Keratinocyte (primary cell): Measurements from ENCODE around the gene FAM13A. TPM values are rescaled to one million over a fixed set of nuclear protein-coding genes. Genes with fewer than 3 reads are reported as not detected.

Source experiments
- DNase-seq: peaks from one replicate; pipeline ENCODE4 v3.0.0-alpha.2; 2011; ENCODE audit warnings: low read depth, missing footprints, low spot score
- FAIRE-seq: peaks from 2 replicates; lab custom pipeline; 2011; peaks lifted over from hg19 to GRCh38; lab: Jason Lieb, UNC
- H2AFZ ChIP-seq: 2 replicates; pipeline ENCODE4 v1.6.0; 2012; ENCODE audit warnings: low read length, control low read depth, inconsistent platforms; ENCODE audit not compliant: control insufficient read depth
- H3K27ac ChIP-seq: 2 replicates; pipeline ENCODE4 v1.5.1; 2011; ENCODE audit warnings: low read length; ENCODE audit not compliant: control insufficient read depth, insufficient read depth
- H3K27me3 ChIP-seq: 3 replicates; pipeline ENCODE4 v1.6.0; 2011; ENCODE audit warnings: low read length; ENCODE audit not compliant: control insufficient read depth, insufficient read depth; ENCODE audit errors: extremely low read depth
- H3K36me3 ChIP-seq, 2 experiments: 2 replicates in 1 of 2; 3 replicates in 1 of 2; pipeline ENCODE4 v1.5.1; 2011; ENCODE audit warnings: low read length in 2 of 2, mild to moderate bottlenecking in 1 of 2; ENCODE audit not compliant: control insufficient read depth in 2 of 2, insufficient read depth in 2 of 2; ENCODE audit errors: extremely low read depth in 1 of 2
- H3K4me1 ChIP-seq: 3 replicates; pipeline ENCODE4 v1.5.1; 2011; ENCODE audit warnings: low read length; ENCODE audit not compliant: control insufficient read depth, insufficient read depth; ENCODE audit errors: extremely low read depth
- H3K4me2 ChIP-seq: 3 replicates; pipeline ENCODE4 v1.6.0; 2011; ENCODE audit warnings: low read depth, low read length; ENCODE audit not compliant: control insufficient read depth, insufficient read depth; ENCODE audit errors: extremely low read depth
- H3K4me3 ChIP-seq, 3 experiments: fragments of 200-600 bp in 1 of 3; sonication (generic) in 1 of 3; 2 replicates in 2 of 3; 3 replicates in 1 of 3; pipeline ENCODE4 v1.5.1; 2011 to 2016; ENCODE audit warnings: low read length in 3 of 3, mild to moderate bottlenecking in 3 of 3, control low read depth in 2 of 3, inconsistent platforms in 1 of 3, low read depth in 1 of 3, mixed read lengths in 1 of 3, mixed run types in 1 of 3, moderate library complexity in 1 of 3; ENCODE audit not compliant: control insufficient read depth in 2 of 3, insufficient read depth in 2 of 3; ENCODE audit errors: extremely low read depth in 1 of 3
- H3K79me2 ChIP-seq: 2 replicates; pipeline ENCODE4 v1.6.0; 2012; ENCODE audit warnings: low read length; ENCODE audit not compliant: control insufficient read depth, insufficient read depth
- H3K9ac ChIP-seq: 3 replicates; pipeline ENCODE4 v1.6.0; 2011; ENCODE audit warnings: low read length; ENCODE audit not compliant: control insufficient read depth, insufficient read depth; ENCODE audit errors: extremely low read depth
- H3K9me1 ChIP-seq: 3 replicates; pipeline ENCODE4 v1.6.0; 2011; ENCODE audit warnings: low read length; ENCODE audit not compliant: control insufficient read depth, insufficient read depth; ENCODE audit errors: extremely low read depth
- H3K9me3 ChIP-seq: 2 replicates; pipeline ENCODE4 v1.5.1; 2012; ENCODE audit warnings: low read depth, low read length; ENCODE audit not compliant: control insufficient read depth
- H4K20me1 ChIP-seq: 3 replicates; pipeline ENCODE4 v1.6.0; 2011; ENCODE audit warnings: low read length; ENCODE audit not compliant: control insufficient read depth, insufficient read depth; ENCODE audit errors: extremely low read depth
- EZH2 ChIP-seq: IDR thresholded peaks from one replicate; pipeline ENCODE4 v1.6.1; 2012; ENCODE audit warnings: inconsistent platforms, mild to moderate bottlenecking, low read length, moderate library complexity
- dilution Hi-C: fragments of 300-500 bp; cut with MboI; formaldehyde crosslinking; loops from one replicate; pipeline ENCODE4 v1.7.0; 2020; ENCODE audit warnings: low sequenced_read_pairs; ENCODE audit not compliant: extremely low pct_ligation_motif_present
- polyA plus RNA-seq, 5 experiments: library from polyadenylated mRNA; depleted of rRNA in 3 of 5; stranded (reverse) in 3 of 5; stranded (forward) in 1 of 5; unstranded in 1 of 5; fragments of >200 nt; gene quantifications; 1 replicate in 1 of 5; 2 replicates in 3 of 5; 3 replicates in 1 of 5; pipeline versions ENCODE4 v1.2.1 to v1.2.3, GENCODE V29; 2011 to 2012; ENCODE audit warnings: missing spikeins in 2 of 5, low read depth in 1 of 5, low replicate concordance in 1 of 5
- TF ChIP-seq, protein P1 (sequence below), 3 experiments: IDR thresholded peaks in 1 of 3; conservative IDR thresholded peaks in 1 of 3; optimal IDR thresholded peaks in 1 of 3; 2 replicates in 2 of 3; 3 replicates in 1 of 3; pipeline versions ENCODE3 to v1.5.1; 2011; ENCODE audit warnings: low read length in 3 of 3, mild to moderate bottlenecking in 3 of 3, moderate library complexity in 2 of 3, control low read depth in 1 of 3, inconsistent platforms in 1 of 3; ENCODE audit not compliant: insufficient read depth in 2 of 3; ENCODE audit errors: extremely low read depth in 1 of 3

Gene FAM13A
- polyA plus RNA-seq, 1 donor (not counting 4 experiments of a cell fraction or from before 2014, with no cell fraction given): 6.0 TPM

DNA sequence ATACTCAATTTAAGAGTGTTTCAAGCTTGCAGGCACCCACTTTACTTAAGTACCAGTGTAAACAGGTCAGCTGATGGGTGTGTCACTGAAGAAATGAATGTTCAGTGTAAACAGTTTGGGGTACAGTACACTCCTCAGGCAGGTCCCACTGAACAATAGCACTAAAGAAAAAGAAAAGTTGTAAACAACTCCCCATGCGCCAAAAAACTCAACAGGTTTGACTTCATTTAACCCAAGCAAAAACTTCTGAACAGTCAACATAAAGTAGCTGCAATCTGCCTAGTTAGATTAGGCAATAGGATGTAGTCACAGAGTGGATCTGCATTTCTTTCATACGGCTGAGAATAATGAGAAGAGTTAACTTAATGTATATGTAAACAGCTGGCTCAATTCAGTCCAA lies 93.2 kb downstream of the FAM13A start:
- Histone ChIP-seq H3K4me2 (peak overlapping the region; percentile 40), H4K20me1 (no peaks in the 10 kb centered on the region), H3K9ac (peak overlapping the region; percentile 53), H3K27ac (peak overlapping the region; percentile 80), H3K36me3 (no peaks in the 10 kb centered on the region), H3K9me1 (no peaks in the 10 kb centered on the region), H3K79me2 (no peaks in the 10 kb centered on the region), H2AFZ (no peak overlapping the region), H3K4me1 (peaks cover 14% of the 10 kb centered on the region), H3K9me3 (no peaks in the 10 kb centered on the region), H3K27me3 (no peaks in the 10 kb centered on the region), H3K4me3 (no peak overlapping the region)
- TF ChIP-seq, protein P1, sequence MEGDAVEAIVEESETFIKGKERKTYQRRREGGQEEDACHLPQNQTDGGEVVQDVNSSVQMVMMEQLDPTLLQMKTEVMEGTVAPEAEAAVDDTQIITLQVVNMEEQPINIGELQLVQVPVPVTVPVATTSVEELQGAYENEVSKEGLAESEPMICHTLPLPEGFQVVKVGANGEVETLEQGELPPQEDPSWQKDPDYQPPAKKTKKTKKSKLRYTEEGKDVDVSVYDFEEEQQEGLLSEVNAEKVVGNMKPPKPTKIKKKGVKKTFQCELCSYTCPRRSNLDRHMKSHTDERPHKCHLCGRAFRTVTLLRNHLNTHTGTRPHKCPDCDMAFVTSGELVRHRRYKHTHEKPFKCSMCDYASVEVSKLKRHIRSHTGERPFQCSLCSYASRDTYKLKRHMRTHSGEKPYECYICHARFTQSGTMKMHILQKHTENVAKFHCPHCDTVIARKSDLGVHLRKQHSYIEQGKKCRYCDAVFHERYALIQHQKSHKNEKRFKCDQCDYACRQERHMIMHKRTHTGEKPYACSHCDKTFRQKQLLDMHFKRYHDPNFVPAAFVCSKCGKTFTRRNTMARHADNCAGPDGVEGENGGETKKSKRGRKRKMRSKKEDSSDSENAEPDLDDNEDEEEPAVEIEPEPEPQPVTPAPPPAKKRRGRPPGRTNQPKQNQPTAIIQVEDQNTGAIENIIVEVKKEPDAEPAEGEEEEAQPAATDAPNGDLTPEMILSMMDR (optimal IDR thresholded peaks at IDR 0.05 in 1 of 3, IDR thresholded peaks at IDR 0.05 in 1 of 3, conservative IDR thresholded peaks at IDR 0.05 in 1 of 3; ENCODE audit: extremely low read depth in 1 of 3, insufficient read depth in 2 of 3, low read length in 3 of 3): no peak
- TF ChIP-seq EZH2: no peak
- FAIRE-seq: peak; percentile 78
- dilution Hi-C loops: no loop called here
- DNase-seq: no peak

DNA sequence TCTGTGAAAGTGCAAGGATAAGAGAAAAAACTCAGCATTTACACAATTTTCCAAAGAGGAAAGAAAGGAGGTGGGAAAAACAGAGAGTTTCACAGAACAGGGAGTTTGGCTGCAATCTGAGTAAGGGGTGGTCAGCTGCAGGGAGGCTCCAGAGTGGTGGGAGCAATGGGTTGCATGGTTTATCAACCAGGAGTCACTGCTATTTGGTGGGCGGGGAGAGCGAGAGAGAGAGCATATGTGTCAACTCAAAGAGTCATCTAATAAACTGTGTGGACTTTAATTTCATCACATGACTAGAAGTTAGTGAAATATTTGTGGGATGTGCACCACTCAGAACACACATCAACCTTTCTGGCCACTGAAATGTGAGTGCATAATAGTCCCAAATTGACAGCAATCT lies 94.6 kb downstream of the FAM13A start:
- Histone ChIP-seq H3K27ac (no peak overlapping the region), H3K79me2 (no peaks in the 10 kb centered on the region), H3K4me2 (no peak overlapping the region), H3K4me1 (peaks cover 14% of the 10 kb centered on the region), H3K4me3 (no peak overlapping the region), H3K9ac (no peak overlapping the region), H2AFZ (no peak overlapping the region), H3K27me3 (no peaks in the 10 kb centered on the region), H3K9me1 (no peaks in the 10 kb centered on the region), H3K36me3 (no peaks in the 10 kb centered on the region), H3K9me3 (no peaks in the 10 kb centered on the region), H4K20me1 (no peaks in the 10 kb centered on the region)
- FAIRE-seq (no peak), DNase-seq (no peak)
- dilution Hi-C loops: no loop called here
- TF ChIP-seq EZH2: no peak
- TF ChIP-seq, protein P1 (optimal IDR thresholded peaks at IDR 0.05 in 1 of 3, IDR thresholded peaks at IDR 0.05 in 1 of 3, conservative IDR thresholded peaks at IDR 0.05 in 1 of 3; ENCODE audit: extremely low read depth in 1 of 3, insufficient read depth in 2 of 3, low read length in 3 of 3): no peak
